ENCODE measurements around the gene RFX5. TPM values are rescaled to one million over a fixed set of nuclear protein-coding genes. Genes with fewer than 3 reads are reported as not detected.
A peak's percentile ranks its signal among the peaks of the same experiment; 100 is the strongest.

Gene RFX5
- total and polyA plus RNA-seq, 9 of the 15 experiments (the other 6 are each of a cell fraction or from before 2014, with no cell fraction given) = 3.8 to 48.2 (median 32.2) TPM

- TF ChIP-seq ASH1L (IDR thresholded peaks at IDR 0.05; ENCODE audit: borderline replicate concordance, low read depth, partially characterized antibody) (no peak), HMGN3 (IDR thresholded peaks at IDR 0.05; ENCODE audit: borderline replicate concordance, extremely low read depth, insufficient read length, low read depth, low read length) (no peak), THRA (IDR thresholded peaks at IDR 0.05) (no peak), NCOA1 (IDR thresholded peaks at IDR 0.05; ENCODE audit: low read depth) (no peak), GATA2 (CRISPR knock-in tag; IDR thresholded peaks at IDR 0.05) (no peak), ZNF316 (IDR thresholded peaks at IDR 0.05) (no peak), ZNF217 (CRISPR knock-in tag; IDR thresholded peaks at IDR 0.05) (no peak), BRD4 (IDR thresholded peaks at IDR 0.05) (peak; percentile 45; the same call in 1 of the 2 replicates), RB1 (IDR thresholded peaks at IDR 0.05; ENCODE audit: low read depth) (peak; percentile 81), ZNF408 (CRISPR knock-in tag; IDR thresholded peaks at IDR 0.05; ENCODE audit: low read depth) (no peak), NCOR1 (IDR thresholded peaks at IDR 0.05) (no peak; the same call in 1 of the 2 replicates), RNF219 (CRISPR knock-in tag; IDR thresholded peaks at IDR 0.05) (no peak), ZNF584 (CRISPR knock-in tag; IDR thresholded peaks at IDR 0.05; ENCODE audit: low read depth) (no peak), L3MBTL2 (IDR thresholded peaks at IDR 0.05) (no peak), ZNF124 (CRISPR knock-in tag; IDR thresholded peaks at IDR 0.05) (no peak), TFAP4 (CRISPR knock-in tag; IDR thresholded peaks at IDR 0.05; ENCODE audit: borderline replicate concordance) (no peak), RHOXF2B (CRISPR knock-in tag; conservative IDR thresholded peaks at IDR 0.05) (no peak), CCAR2 (IDR thresholded peaks at IDR 0.05; ENCODE audit: low read depth, low read length) (no peak), HMBOX1 (IDR thresholded peaks at IDR 0.05) (no peak), ZKSCAN3 (CRISPR knock-in tag; IDR thresholded peaks at IDR 0.05) (no peak), JUND (IDR thresholded peaks at IDR 0.05; ENCODE audit: borderline replicate concordance, low read depth, low read length) (0 out of 2 replicates have a peak, but pooled peaks have one; percentile 1), JUND (tag; IDR thresholded peaks at IDR 0.05; ENCODE audit: borderline replicate concordance, low read depth, low read length) (no peak), LEF1 (IDR thresholded peaks at IDR 0.05) (no peak), U2AF2 (optimal IDR thresholded peaks at IDR 0.05; ENCODE audit: low read depth, low read length) (no peak), ETV1 (tag; conservative IDR thresholded peaks at IDR 0.05; ENCODE audit: low read depth) (no peak)
Observed at GRCh38 chr1:151327223-151327902, 19.7 kb downstream of the RFX5 start, which contains the start of gene PI4KB (continued).

All from K562 (cell line).